GM21360 (cell line): ENCODE data around the gene NDUFB4.
A peak's percentile ranks its signal among the peaks of the same experiment; 100 is the strongest.
"Not testable (repeated sequence)": the region's sequence is repeated elsewhere in the genome, so short reads cannot be mapped to it uniquely, and the experiment has no call there.

Source experiments
- ATAC-seq: cut with Tn5 transposase; IDR thresholded peaks from one replicate; pipeline ENCODE4 v1.9.1; 2021; ENCODE audit warnings: mild to moderate bottlenecking, moderate library complexity; ENCODE audit not compliant: unreplicated experiment

The NDUFB4 gene

DNA sequence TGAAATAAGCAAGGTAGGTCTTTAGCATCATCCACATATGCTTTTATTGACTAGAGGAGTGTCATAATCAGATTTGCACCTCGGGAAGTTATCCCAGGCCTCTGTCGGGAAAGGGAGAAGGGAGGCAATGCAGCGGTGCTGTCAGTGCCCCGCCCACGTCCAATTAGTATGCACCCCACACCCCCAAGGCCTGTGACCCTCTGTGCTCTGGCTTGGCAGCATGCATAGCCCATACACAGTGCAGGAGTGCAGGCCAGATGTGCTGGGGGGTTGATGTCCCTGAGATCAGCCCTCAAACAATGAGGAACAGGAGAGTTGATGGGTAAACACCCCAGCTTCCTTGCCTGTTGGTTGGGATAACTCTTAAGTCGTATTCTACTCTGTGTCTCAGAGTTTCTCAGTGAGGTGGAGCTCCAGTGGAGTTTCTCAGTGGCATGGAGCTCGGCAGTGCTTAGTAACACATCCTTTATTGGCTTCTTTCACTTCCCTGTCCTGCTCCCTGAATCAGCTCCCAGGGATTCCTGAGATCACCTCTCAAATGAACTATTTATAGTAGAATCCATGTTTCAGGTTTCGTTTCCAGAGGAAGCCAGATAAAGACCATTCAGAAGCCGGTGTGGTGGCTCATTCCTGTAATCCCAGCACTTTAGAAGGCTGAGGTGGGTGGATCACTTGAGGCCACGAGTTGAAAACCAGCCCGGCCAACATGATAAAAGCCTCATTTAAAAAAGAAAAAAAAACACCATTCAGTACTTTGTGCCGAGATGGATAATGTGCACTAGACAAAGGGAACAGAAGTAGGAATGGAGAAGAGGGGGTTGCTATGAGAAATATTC, 26.7 kb upstream of the NDUFB4 start:
- no peak for ATAC-seq

GRCh38 chr3:120572027-120572426, 24.1 kb upstream of the NDUFB4 start:
- no peak for ATAC-seq

DNA sequence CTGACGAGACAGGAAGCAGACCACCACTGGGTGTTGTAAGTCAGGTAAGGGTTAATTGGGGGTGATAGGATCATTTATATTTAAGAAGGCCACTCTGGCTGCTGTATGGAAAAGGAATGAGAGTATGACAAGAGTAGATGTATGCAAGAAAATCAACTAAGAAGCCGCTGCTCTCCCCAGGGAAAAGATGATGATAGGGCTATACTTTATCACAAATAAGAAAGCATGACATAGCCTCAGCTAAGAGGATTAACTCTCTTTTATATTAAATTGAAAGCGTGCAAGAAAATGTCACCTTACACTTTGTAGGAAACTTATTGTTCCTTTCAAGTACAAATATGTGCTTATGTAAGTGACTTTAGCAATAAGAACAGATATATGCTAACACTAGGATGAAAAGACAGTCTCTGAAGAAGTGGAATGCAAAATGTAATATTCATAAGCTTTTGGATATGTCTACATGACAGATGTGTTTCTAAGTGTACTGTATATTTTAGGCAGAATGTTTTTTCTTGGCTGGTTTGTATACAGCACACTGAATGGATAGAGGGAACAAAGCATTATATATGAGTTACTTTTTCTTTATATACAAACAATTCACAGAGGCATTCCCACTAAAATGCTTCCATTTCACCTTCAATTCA, 8.7 kb upstream of the NDUFB4 start:
- ATAC-seq = no peak

DNA sequence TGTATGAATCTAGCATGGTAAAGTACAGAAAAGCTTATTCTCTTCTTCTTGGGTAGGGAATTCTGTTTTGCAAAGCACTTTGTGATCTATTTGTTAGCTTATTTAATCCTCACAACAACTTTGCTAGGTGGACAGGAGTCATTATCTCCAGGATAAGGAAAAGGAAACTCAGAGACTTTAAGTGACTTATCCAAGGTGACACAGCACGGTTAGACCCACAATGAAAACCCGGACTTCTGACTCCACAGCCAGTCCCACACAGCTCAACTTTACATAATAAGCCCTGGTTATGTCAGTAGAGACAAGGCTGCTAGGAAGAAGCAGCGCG, 384 bp upstream of the NDUFB4 start:
- no peak for ATAC-seq

DNA sequence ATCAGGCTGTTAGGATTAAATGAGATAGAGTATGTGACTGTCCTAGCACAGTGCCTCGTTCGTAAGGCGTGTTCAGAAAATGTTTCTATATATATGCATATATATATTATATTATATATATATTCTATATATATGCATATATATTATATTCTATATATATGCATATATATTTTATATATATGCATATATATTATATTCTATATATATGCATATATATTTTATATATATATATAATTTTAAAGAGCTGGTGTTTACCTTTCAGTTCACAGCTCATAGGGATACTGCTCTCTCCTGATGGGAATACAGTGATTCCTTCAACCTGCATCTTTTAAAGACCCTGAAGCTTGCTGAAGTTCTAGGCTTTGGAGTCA, 702 bp downstream of the NDUFB4 start:
- ATAC-seq = no peak

GRCh38 chr3:120597445-120598049, 1.4 kb downstream of the NDUFB4 start:
- ATAC-seq = peak; percentile 36

DNA sequence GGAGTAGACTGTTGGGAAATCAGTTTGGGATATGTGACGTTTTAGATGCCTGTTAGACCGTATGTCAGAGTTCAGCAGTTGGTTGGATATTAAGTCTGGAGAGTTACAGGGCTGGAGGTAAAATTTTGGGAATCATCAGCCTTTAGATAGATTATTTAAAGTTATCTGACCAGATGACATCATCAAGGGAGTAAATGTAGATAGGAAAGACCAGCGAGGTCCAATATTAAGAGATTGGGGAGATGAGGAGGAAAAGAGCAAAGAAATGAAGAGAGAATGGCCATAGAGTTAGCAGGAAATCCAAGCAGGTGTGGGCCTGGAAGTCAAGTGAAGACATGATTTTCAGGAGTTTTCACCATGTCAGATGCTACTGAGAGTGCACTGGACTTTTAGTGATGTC, 3.1 kb downstream of the NDUFB4 start:
- ATAC-seq = no peak

DNA sequence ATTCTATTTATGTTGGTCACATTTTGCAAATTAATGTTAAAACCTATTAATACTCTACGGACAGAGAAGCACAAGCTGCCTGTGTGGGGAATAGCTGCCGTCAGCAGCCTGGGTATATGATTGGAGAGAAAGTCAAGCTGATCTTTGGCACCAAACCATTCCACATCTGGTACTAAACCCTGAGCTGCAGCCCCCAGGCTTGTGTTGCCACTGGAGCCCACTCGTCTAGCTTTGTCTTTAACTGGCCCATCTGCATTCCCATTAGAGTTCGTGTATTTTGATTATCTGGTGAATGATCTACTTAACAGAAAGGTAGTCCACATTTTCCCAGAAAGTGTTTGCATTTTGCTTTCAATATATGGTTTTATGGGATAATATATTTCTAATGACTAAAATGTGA, 5.4 kb downstream of the NDUFB4 start:
- ATAC-seq = no peak

DNA sequence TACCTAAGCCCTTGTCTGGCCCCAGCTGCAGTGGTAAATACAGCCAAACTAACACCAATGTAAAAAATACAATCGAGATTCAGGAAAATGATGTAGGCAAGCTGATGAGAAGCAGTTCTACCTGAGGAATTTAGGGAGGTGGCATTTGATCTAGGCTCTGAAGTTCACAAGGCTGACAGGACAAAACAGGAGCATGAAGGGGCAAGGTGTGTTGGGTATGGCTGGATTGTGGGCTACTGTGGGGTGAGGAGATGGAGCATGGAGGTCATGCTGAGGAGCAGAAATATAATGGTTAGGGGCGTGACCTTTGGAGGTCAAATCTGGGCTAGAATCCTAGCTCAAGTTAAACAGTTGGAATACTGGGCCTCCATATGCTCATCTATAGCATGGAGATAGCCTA, 6.5 kb downstream of the NDUFB4 start:
- ATAC-seq = no peak

- no peak for ATAC-seq
Measured at GRCh38 chr3:120604382-120604781, 8.2 kb downstream of the NDUFB4 start.

- no peak for ATAC-seq
Measured at GRCh38 chr3:120604784-120605183, 8.6 kb downstream of the NDUFB4 start.

DNA sequence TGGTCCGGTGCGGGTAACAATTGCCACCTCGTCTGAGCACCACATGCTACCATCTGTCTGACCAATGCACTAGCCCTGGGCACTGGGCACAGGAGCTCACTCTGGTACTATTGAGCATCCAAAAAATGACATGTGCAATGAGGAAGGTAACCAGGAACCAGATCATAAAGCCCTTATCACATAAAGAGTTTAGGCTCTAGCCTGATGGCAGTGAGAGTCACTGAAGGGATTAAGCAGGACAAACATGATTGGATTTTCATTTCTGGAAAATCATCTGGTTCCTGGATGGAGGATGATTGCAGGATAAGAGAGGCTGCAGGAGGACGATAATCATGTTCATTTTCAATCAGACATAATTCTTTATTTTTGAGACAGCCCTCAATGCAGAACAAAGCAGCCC, 12.4 kb downstream of the NDUFB4 start:
- no peak for ATAC-seq

- no peak for ATAC-seq
Measured at GRCh38 chr3:120614765-120615164, 18.6 kb downstream of the NDUFB4 start.

DNA sequence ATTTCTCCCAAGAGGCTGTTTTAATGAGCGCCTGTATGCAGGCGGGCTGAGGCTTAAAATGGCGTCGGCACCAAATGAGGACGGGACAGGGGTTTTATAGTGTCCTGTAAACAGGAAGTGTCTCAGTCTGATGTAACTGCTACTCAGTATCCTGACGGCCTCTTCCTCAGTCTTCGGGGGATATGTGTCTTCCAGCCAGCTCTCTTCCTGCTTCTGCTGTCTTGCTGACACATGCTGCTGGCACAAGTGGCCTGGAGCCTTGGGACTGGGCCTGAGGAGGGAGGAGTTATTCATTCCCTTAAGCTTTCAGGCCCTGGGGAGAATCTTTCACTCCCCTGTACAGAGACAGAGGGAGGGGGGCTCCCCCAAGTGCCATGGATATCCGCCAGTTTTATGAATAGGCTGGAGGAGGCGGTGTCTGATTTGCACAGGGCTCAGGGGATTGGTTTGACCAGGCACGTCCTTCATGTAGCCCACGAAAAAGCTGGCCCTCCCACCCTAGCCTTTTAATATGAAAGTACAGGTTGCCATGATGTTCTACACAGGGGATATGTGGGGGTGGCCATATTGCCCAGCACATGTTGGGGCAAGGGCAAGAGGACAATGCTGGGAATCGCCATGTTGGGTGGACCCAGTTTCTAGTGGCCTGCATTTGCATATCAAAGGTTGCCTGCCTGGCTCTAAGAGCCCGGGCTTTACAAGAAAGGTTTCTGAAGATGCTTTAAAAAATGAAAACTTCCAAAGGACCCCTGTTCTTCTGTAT, 19.9 kb downstream of the NDUFB4 start:
- ATAC-seq = no peak

GRCh38 chr3:120616745-120617144, 20.6 kb downstream of the NDUFB4 start:
- not testable (repeated sequence) for ATAC-seq

- no peak for ATAC-seq
Measured at GRCh38 chr3:120622457-120622856, 26.3 kb downstream of the NDUFB4 start.

DNA sequence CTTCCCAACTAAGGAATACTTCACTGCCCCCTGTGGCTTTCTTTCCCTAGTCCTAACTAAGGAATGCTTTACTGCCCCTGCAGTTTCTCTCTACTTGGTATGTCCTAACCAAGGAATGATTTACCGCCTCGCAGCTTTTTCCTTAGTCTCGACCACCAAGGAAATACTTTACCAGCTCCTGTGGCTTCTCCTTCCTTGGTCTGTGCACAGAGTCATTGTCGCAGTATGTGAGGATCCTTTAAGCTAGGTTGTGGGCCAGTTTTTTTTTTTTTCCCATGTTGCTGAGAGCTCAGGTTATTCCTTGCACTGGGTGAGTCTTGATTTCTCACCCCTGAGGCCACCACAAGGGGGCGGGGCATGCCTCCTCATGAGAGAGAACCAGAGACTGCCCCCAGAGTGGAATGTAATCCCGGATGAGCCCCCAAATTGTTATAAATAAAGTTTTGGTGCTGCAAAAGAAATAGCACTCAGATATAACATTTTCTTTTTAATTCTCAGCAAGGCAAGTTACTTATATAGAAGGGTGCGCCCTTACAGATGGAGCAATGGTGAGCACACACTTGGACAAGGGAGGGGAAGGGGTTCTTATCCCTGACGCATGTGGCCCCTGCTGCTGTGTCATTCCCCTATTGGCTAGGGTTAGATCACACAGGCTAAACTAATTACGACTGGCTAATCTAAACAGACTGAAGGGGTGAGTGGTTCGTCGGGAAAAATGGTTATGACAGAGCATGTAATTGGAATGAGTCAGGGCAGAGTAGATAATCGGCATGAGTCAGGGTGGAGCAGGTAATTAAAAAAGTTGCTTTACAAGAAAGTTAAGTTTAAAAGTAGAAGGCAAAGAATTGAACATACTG, 27.0 kb downstream of the NDUFB4 start:
- no peak for ATAC-seq

DNA sequence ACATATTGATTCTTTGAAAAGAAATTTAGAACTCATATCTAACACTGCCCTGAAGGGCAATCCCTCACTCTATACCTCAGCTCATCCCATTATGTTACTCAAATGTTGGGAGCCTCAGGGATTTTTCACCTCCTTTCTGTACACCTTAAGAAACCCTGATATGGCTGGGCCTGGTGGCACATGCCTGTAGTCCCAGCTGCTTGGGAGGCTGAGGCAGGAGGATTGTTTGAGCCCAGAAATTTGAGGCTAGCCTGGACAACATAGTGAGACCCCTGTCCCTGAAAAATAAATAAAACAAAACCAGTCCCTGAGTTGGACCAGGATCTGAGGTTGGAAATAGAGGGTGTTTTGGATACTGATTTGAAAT, 27.6 kb downstream of the NDUFB4 start:
- ATAC-seq = no peak

DNA sequence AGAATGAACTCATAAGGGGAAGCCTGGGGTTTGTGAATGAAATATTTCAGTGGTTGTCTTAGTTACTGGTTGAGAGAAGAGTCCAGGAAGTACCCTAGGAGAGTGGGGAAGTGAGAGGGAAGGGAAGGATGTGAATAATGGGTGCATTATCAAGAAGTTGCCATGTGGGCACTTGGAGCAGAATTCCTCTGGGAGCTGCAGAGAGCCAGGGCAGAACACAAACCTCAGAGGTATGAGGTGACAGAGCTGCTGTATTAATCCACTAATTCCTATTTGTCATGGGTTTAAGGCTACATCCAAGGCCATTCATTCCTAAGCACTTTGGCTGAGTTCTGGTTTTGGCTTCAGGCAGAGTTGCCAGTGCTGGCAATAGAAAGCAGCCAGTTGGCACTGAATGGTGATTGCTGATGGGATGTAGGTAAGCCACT, 29.0 kb downstream of the NDUFB4 start:
- no peak for ATAC-seq

DNA sequence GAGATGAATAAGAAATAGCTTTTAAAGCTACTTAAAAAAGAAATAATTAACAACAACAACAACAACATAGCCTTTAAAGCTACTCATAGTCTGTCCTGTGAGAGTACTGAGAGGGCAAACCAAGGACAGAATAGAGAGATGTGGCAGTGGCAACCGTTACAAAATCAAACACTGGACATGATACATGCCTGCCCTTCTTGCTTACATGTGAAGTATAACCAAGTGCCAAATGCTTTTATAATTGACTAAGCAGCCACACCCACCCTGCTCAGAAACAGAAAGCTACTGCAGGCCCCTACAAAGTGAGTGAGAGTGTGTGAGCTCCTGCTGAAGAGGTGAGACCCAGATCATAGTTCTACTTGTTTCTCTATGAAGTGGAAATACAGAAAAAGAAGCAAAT, 38.4 kb downstream of the NDUFB4 start:
- ATAC-seq = no peak
